WTC11 (cell line): Measurements from ENCODE around the gene APBA3. TPM values are rescaled to one million over a fixed set of nuclear protein-coding genes. Genes with fewer than 3 reads are reported as not detected.

Experiments
- ATAC-seq: fragments of 200-7000 bp; cut with Tn5 transposase; 2 replicates; pipeline ENCODE4 v1.10.0; 2021; ENCODE audit warnings: mild to moderate bottlenecking, moderate library complexity
- CTCF ChIA-PET: fragments of 300-600 bp; sonication (Branson Sonifier 250); formaldehyde crosslinking; loops from one replicate; lab custom pipeline; 2021; ENCODE audit warnings: antibody characterized with exemption; lab: Charles Lee
- POLR2A ChIA-PET: fragments of 350-600 bp; sonication (Branson Sonifier 250); formaldehyde crosslinking; loops from one replicate; lab custom pipeline; 2021; ENCODE audit warnings: antibody characterized with exemption; lab: Charles Lee
- DNase-seq: peaks from one replicate; pipeline ENCODE4 v3.0.0; 2021; ENCODE audit warnings: low spot score
- H3K27ac Mint-ChIP-seq: 2 replicates; pipeline ENCODE4 v1.8.0; 2021; ENCODE audit warnings: mixed read lengths
- H3K27me3 Mint-ChIP-seq: 2 replicates; pipeline ENCODE4 v1.8.0; 2021; ENCODE audit warnings: low read depth, mild to moderate bottlenecking, moderate library complexity, mixed read lengths
- H3K36me3 Mint-ChIP-seq: 2 replicates; pipeline ENCODE4 v1.8.0; 2021; ENCODE audit warnings: mixed read lengths
- H3K4me1 Mint-ChIP-seq: 2 replicates; pipeline ENCODE4 v1.8.0; 2022; ENCODE audit warnings: mixed read lengths
- H3K4me3 Mint-ChIP-seq: 2 replicates; pipeline ENCODE4 v1.8.0; 2021; ENCODE audit warnings: mild to moderate bottlenecking, moderate library complexity, mixed read lengths
- H3K9me3 Mint-ChIP-seq: 2 replicates; pipeline ENCODE4 v1.8.0; 2021; ENCODE audit warnings: mixed read lengths
- AFF4 ChIP-seq: sonication (generic); formaldehyde crosslinking; IDR thresholded peaks from 2 replicates; pipeline ENCODE4 v1.8.1; 2023; ENCODE audit warnings: mild to moderate bottlenecking, missing genetic modification reagents, borderline replicate concordance
- ATF2 ChIP-seq: sonication (generic); formaldehyde crosslinking; IDR thresholded peaks from 2 replicates; pipeline ENCODE4 v1.8.1; 2022; ENCODE audit warnings: low read depth, missing genetic modification reagents, borderline replicate concordance
- E2F5 ChIP-seq: sonication (generic); formaldehyde crosslinking; IDR thresholded peaks from 2 replicates; pipeline ENCODE4 v1.8.1; 2022; ENCODE audit warnings: mild to moderate bottlenecking, moderate library complexity, missing genetic modification reagents
- FOXK1 ChIP-seq: sonication (generic); formaldehyde crosslinking; IDR thresholded peaks from 2 replicates; pipeline ENCODE4 v1.8.0; 2022; ENCODE audit warnings: mild to moderate bottlenecking, moderate library complexity, missing genetic modification reagents
- FOXP1 ChIP-seq: sonication (generic); formaldehyde crosslinking; IDR thresholded peaks from 2 replicates; pipeline ENCODE4 v1.8.0; 2022; ENCODE audit warnings: missing genetic modification reagents, mild to moderate bottlenecking, moderate library complexity, borderline replicate concordance
- GTF2I ChIP-seq: fragments of 250-450 bp; sonication (Bioruptor Pico); conservative IDR thresholded peaks from 2 replicates; pipeline ENCODE4 v1.4.0; 2021; ENCODE audit warnings: mild to moderate bottlenecking
- JAZF1 ChIP-seq: fragments of 250-450 bp; sonication (Bioruptor Pico); IDR thresholded peaks from 2 replicates; pipeline ENCODE4 v1.9.0; 2021; ENCODE audit warnings: moderate library complexity, mild to moderate bottlenecking, inconsistent platforms
- KAT7 ChIP-seq: sonication (generic); formaldehyde crosslinking; IDR thresholded peaks from 2 replicates; pipeline ENCODE4 v1.8.1; 2023; ENCODE audit warnings: missing genetic modification reagents, mild to moderate bottlenecking, borderline replicate concordance
- NFYB ChIP-seq: sonication (generic); formaldehyde crosslinking; conservative IDR thresholded peaks from 2 replicates; pipeline ENCODE4 v1.8.0; 2022; ENCODE audit warnings: low read depth, missing genetic modification reagents
- NR1H2 ChIP-seq: sonication (generic); formaldehyde crosslinking; IDR thresholded peaks from 2 replicates; pipeline ENCODE4 v1.9.0; 2021; ENCODE audit warnings: mild to moderate bottlenecking, moderate library complexity, missing genetic modification reagents
- SMAD3 ChIP-seq: sonication (generic); formaldehyde crosslinking; IDR thresholded peaks from 2 replicates; pipeline ENCODE4 v1.8.0; 2022; ENCODE audit warnings: missing genetic modification reagents, mild to moderate bottlenecking, borderline replicate concordance
- SP1 ChIP-seq: sonication (generic); formaldehyde crosslinking; conservative IDR thresholded peaks from 2 replicates; pipeline ENCODE4 v1.8.1; 2022; ENCODE audit warnings: missing genetic modification reagents
- TEAD1 ChIP-seq: sonication (generic); formaldehyde crosslinking; IDR thresholded peaks from 2 replicates; pipeline ENCODE4 v1.8.0; 2022; ENCODE audit warnings: mild to moderate bottlenecking, missing genetic modification reagents
- USF1 ChIP-seq: sonication (generic); formaldehyde crosslinking; IDR thresholded peaks from 2 replicates; pipeline ENCODE4 v1.8.0; 2022; ENCODE audit warnings: mild to moderate bottlenecking, missing genetic modification reagents
- ZBTB43 ChIP-seq: sonication (generic); formaldehyde crosslinking; IDR thresholded peaks from 2 replicates; pipeline ENCODE4 v1.8.1; 2023; ENCODE audit warnings: mild to moderate bottlenecking, missing genetic modification reagents
- ZNF138 ChIP-seq: sonication (generic); formaldehyde crosslinking; conservative IDR thresholded peaks from 2 replicates; pipeline ENCODE4 v1.8.1; 2022; ENCODE audit warnings: mild to moderate bottlenecking, moderate library complexity, missing genetic modification reagents
- ZNF281 ChIP-seq: sonication (generic); formaldehyde crosslinking; IDR thresholded peaks from 2 replicates; pipeline ENCODE4 v1.8.0; 2023; ENCODE audit warnings: mild to moderate bottlenecking, missing genetic modification reagents
- ZNF416 ChIP-seq: fragments of 250-450 bp; sonication (Bioruptor Pico); IDR thresholded peaks from 2 replicates; pipeline ENCODE4 v1.9.0; 2021; ENCODE audit warnings: mild to moderate bottlenecking, inconsistent platforms
- ZNF671 ChIP-seq: fragments of 250-450 bp; sonication (Bioruptor Pico); IDR thresholded peaks from 2 replicates; pipeline ENCODE4 v1.8.0; 2021; ENCODE audit warnings: mild to moderate bottlenecking
- total RNA-seq: library from RNA; stranded (reverse); gene quantifications from 3 replicates; pipeline ENCODE4 v1.2.3, GENCODE V29; 2021

The APBA3 gene
- total RNA-seq, 1 experiment from 2014 or later = 27.5 TPM

GRCh38 chr19:3771000-3771905 lies 9.8 kb upstream of the APBA3 start:
- ChIA-PET POLR2A (interaction anchor here (0.6 to 1.2 kb wide), 2 partner anchors 9 to 816 kb away, joined by 3 read pairs; partner anchors contain the start of gene MRPL54), CTCF (interaction anchor here (0.7 to 2.7 kb wide), 7 partner anchors 9 to 216 kb away, joined by 3 to 9 read pairs (median 3); partner anchors contain the start of gene MRPL54)
- DNase-seq (no peak), ATAC-seq (peak; percentile 29; the same call in 1 of the 2 replicates)
- Mint-ChIP-seq H3K27me3 (no peaks in the 10 kb centered on the region), H3K36me3 (peaks cover 3% of the 10 kb centered on the region), H3K9me3 (no peaks in the 10 kb centered on the region), H3K4me1 (peaks cover 5% of the 10 kb centered on the region), H3K4me3 (no peak overlapping the region), H3K27ac (peak overlapping the region; percentile 28)
- TF ChIP-seq E2F5 (no peak), NFYB (CRISPR knock-in tag) (no peak), SMAD3 (CRISPR knock-in tag) (no peak), KAT7 (CRISPR knock-in tag) (no peak), SP1 (CRISPR knock-in tag) (no peak), USF1 (CRISPR knock-in tag) (no peak), ZNF671 (CRISPR knock-in tag) (no peak), ZBTB43 (CRISPR knock-in tag) (no peak), ZNF416 (CRISPR knock-in tag) (no peak), FOXK1 (CRISPR knock-in tag) (no peak), ATF2 (no peak), AFF4 (CRISPR knock-in tag) (no peak)

- H3K27me3 Mint-ChIP-seq = no peaks in the 10 kb centered on the region
- TF ChIP-seq SP1 (CRISPR knock-in tag) = no peak
- TF ChIP-seq TEAD1 = no peak
- no peak for TF ChIP-seq GTF2I
- TF ChIP-seq ZNF281 (CRISPR knock-in tag) = no peak
- no peak for TF ChIP-seq ZNF138 (CRISPR knock-in tag)
- no peak for TF ChIP-seq FOXP1 (CRISPR knock-in tag)
- TF ChIP-seq JAZF1 (CRISPR knock-in tag) = no peak
- no peak for TF ChIP-seq E2F5
- TF ChIP-seq NR1H2 (CRISPR knock-in tag) = no peak
Observed at GRCh38 chr19:3770136-3770999, 8.9 kb upstream of the APBA3 start.

More at GRCh38 chr19:3770136-3770999, 8.9 kb upstream of the APBA3 start:
- ATAC-seq (no peak), DNase-seq (no peak)
- Mint-ChIP-seq H3K36me3 (peaks cover 5% of the 10 kb centered on the region), H3K4me1 (peaks cover 5% of the 10 kb centered on the region), H3K27ac (no peak overlapping the region), H3K9me3 (no peaks in the 10 kb centered on the region), H3K4me3 (no peak overlapping the region)
- POLR2A ChIA-PET = interaction anchor here (1.2 kb wide), 1 partner anchor 8 kb away, joined by 3 read pairs; the partner anchor contains the start of gene MRPL54
- CTCF ChIA-PET = interaction anchor here (0.7 to 2.7 kb wide), 5 partner anchors 8 to 217 kb away, joined by 3 to 9 read pairs (median 3); partner anchors contain the start of gene MRPL54
